ENCODE results near the gene ETS1.

The ETS1 gene

GRCh38 chr11:128536506-128536905 lies 50.9 kb downstream of the ETS1 start:
- no peak for DNase-seq (ENCODE audit: low read depth)

- no peak for DNase-seq (ENCODE audit: low read depth)
Observed at GRCh38 chr11:128535468-128536457, 51.6 kb downstream of the ETS1 start.

- DNase-seq (ENCODE audit: low read depth): no peak
Observed at GRCh38 chr11:128533472-128533871, 53.9 kb downstream of the ETS1 start.

GRCh38 chr11:128532572-128533091 lies 54.7 kb downstream of the ETS1 start:
- DNase-seq (ENCODE audit: low read depth): no peak

GRCh38 chr11:128532016-128532571 lies 55.3 kb downstream of the ETS1 start:
- DNase-seq (ENCODE audit: low read depth): no peak

GRCh38 chr11:128531588-128531987 lies 55.8 kb downstream of the ETS1 start:
- no peak for DNase-seq (ENCODE audit: low read depth)

GRCh38 chr11:128530118-128531074 lies 57.0 kb downstream of the ETS1 start:
- DNase-seq (ENCODE audit: low read depth): peak; percentile 94

GRCh38 chr11:128528294-128528693 lies 59.1 kb downstream of the ETS1 start:
- DNase-seq (ENCODE audit: low read depth): no peak

- DNase-seq (ENCODE audit: low read depth): no peak
Observed at GRCh38 chr11:128527046-128527445, 60.3 kb downstream of the ETS1 start.

- DNase-seq (ENCODE audit: low read depth): peak; percentile 72
Observed at GRCh38 chr11:128525411-128526243, 61.7 kb downstream of the ETS1 start.

- no peak for DNase-seq (ENCODE audit: low read depth)
Observed at GRCh38 chr11:128524172-128524571, 63.2 kb downstream of the ETS1 start.

- DNase-seq (ENCODE audit: low read depth): no peak
Observed at GRCh38 chr11:128523641-128524040, 63.7 kb downstream of the ETS1 start.

GRCh38 chr11:128522943-128523518 lies 64.3 kb downstream of the ETS1 start:
- no peak for DNase-seq (ENCODE audit: low read depth)

- peak; percentile 99 for DNase-seq (ENCODE audit: low read depth)
Observed at GRCh38 chr11:128522055-128522942, 65.1 kb downstream of the ETS1 start.

- DNase-seq (ENCODE audit: low read depth): no peak
Observed at GRCh38 chr11:128521682-128522054, 65.7 kb downstream of the ETS1 start.

- no peak for DNase-seq (ENCODE audit: low read depth)
Observed at GRCh38 chr11:128520888-128521681, 66.3 kb downstream of the ETS1 start.

GRCh38 chr11:128520206-128520887 lies 67.0 kb downstream of the ETS1 start:
- no peak for DNase-seq (ENCODE audit: low read depth)

- no peak for DNase-seq (ENCODE audit: low read depth)
Observed at GRCh38 chr11:128519338-128519737, 68.0 kb downstream of the ETS1 start.

Data from iris pigment epithelial cell (primary cell).